ENCODE measurements around the gene C1orf216. TPM values are rescaled to one million over a fixed set of nuclear protein-coding genes. Genes with fewer than 3 reads are reported as not detected.

The C1orf216 gene
- total and polyA plus RNA-seq, 8 donors: 11.1 to 16.1 (median 13.9) TPM

GRCh38 chr1:35675773-35676172, 42.9 kb downstream of the C1orf216 start:
- TF ChIP-seq CTCF (IDR thresholded peaks at IDR 0.05): no peak
- intact Hi-C loops (cut with DNase I): no loop called here
- Histone ChIP-seq H3K27ac (no peak overlapping the region), H3K9me3 (no peaks in the 10 kb centered on the region), H3K4me3 (no peak overlapping the region), H3K27me3 (peaks cover 0 to 29% of the 10 kb centered on the region in 2 donors), H3K4me1 (no peaks in the 10 kb centered on the region), H3K36me3 (no peaks in the 10 kb centered on the region)
- no peak for ATAC-seq
- DNase-seq: no peak

- H3K4me3 ChIP-seq: no peak overlapping the region
- no peak for TF ChIP-seq CTCF (IDR thresholded peaks at IDR 0.05)
- no peak overlapping the region for H3K27ac ChIP-seq
- H3K4me1 ChIP-seq: no peaks in the 10 kb centered on the region
- ATAC-seq (no peak), DNase-seq (no peak)
- no peaks in the 10 kb centered on the region for H3K9me3 ChIP-seq
- no peaks in the 10 kb centered on the region for H3K36me3 ChIP-seq
- intact Hi-C loops (cut with DNase I): no loop called here
- H3K27me3 ChIP-seq: peaks cover 0 to 29% of the 10 kb centered on the region in 2 donors
Measured at GRCh38 chr1:35674111-35674510, 44.6 kb downstream of the C1orf216 start.

GRCh38 chr1:35672116-35672515, 46.6 kb downstream of the C1orf216 start:
- Histone ChIP-seq H3K4me3 (no peak overlapping the region), H3K36me3 (no peaks in the 10 kb centered on the region), H3K4me1 (no peaks in the 10 kb centered on the region), H3K27me3 (peaks cover 0 to 20% of the 10 kb centered on the region in 2 donors), H3K9me3 (no peaks in the 10 kb centered on the region), H3K27ac (no peak overlapping the region)
- TF ChIP-seq CTCF (IDR thresholded peaks at IDR 0.05): no peak
- intact Hi-C loops (cut with DNase I): no loop called here
- no peak for DNase-seq
- no peak for ATAC-seq

- H3K27me3 ChIP-seq: peaks cover 0 to 42% of the 10 kb centered on the region in 2 donors
- no peak for DNase-seq
- intact Hi-C loops (cut with DNase I): no loop called here
- no peaks in the 10 kb centered on the region for H3K36me3 ChIP-seq
- H3K9me3 ChIP-seq: no peaks in the 10 kb centered on the region
- H3K4me3 ChIP-seq: no peak overlapping the region
- H3K27ac ChIP-seq: no peak overlapping the region
- H3K4me1 ChIP-seq: no peaks in the 10 kb centered on the region
- ATAC-seq: no peak
- TF ChIP-seq CTCF (IDR thresholded peaks at IDR 0.05): no peak
Measured at GRCh38 chr1:35668506-35668905, 50.2 kb downstream of the C1orf216 start.

- H3K27me3 ChIP-seq: peaks cover 0 to 30% of the 10 kb centered on the region in 2 donors
- no peak for ATAC-seq
- no peaks in the 10 kb centered on the region for H3K36me3 ChIP-seq
- no peaks in the 10 kb centered on the region for H3K4me1 ChIP-seq
- H3K4me3 ChIP-seq: no peak overlapping the region
- no peaks in the 10 kb centered on the region for H3K9me3 ChIP-seq
- DNase-seq: no peak
- no peak overlapping the region for H3K27ac ChIP-seq
- no peak for TF ChIP-seq CTCF (IDR thresholded peaks at IDR 0.05)
- intact Hi-C loops (cut with DNase I): no loop called here
Measured at GRCh38 chr1:35666916-35667315, 51.8 kb downstream of the C1orf216 start.
